Mammary epithelial cell (primary cell): ENCODE results near the gene FAM120AOS.

Experiments
- EZH2 ChIP-seq: IDR thresholded peaks from 2 replicates; pipeline ENCODE4 v1.6.1; 2012; ENCODE audit warnings: low read length, inconsistent platforms, borderline replicate concordance
- TF ChIP-seq, protein P1 (sequence below), 2 donors: IDR thresholded peaks in 1 of 2; conservative IDR thresholded peaks in 1 of 2; 2 replicates each; pipeline ENCODE4 v1.5.1; 2011 to 2012; ENCODE audit warnings: inconsistent platforms in 2 of 2, low read length in 2 of 2, mild to moderate bottlenecking in 2 of 2, control low read depth in 1 of 2, low read depth in 1 of 2; ENCODE audit not compliant: insufficient read depth in 1 of 2; ENCODE audit errors: extremely low read depth in 1 of 2

DNA sequence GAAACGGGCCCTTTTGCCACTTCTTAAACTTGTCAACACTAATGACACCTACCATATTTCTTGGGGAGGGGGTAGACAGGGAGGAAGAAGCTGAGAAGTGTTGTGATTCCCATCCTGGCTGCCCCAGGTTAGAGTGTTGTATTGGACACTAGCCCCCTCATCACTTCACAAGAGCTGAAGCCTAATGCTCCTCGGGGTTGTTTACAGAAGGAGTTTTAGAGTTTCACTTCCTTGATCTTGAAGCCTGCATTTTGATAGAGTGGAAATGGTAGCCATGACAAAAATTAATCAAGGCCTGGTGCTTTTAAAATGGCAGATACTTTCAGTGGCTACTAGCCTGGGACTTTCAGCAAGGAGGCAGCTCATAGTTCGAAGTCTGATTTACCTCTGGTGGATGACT, 11.0 kb upstream of the FAM120AOS start:
- TF ChIP-seq, protein P1, sequence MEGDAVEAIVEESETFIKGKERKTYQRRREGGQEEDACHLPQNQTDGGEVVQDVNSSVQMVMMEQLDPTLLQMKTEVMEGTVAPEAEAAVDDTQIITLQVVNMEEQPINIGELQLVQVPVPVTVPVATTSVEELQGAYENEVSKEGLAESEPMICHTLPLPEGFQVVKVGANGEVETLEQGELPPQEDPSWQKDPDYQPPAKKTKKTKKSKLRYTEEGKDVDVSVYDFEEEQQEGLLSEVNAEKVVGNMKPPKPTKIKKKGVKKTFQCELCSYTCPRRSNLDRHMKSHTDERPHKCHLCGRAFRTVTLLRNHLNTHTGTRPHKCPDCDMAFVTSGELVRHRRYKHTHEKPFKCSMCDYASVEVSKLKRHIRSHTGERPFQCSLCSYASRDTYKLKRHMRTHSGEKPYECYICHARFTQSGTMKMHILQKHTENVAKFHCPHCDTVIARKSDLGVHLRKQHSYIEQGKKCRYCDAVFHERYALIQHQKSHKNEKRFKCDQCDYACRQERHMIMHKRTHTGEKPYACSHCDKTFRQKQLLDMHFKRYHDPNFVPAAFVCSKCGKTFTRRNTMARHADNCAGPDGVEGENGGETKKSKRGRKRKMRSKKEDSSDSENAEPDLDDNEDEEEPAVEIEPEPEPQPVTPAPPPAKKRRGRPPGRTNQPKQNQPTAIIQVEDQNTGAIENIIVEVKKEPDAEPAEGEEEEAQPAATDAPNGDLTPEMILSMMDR (conservative IDR thresholded peaks at IDR 0.05 in 1 of 2, IDR thresholded peaks at IDR 0.05 in 1 of 2; ENCODE audit: extremely low read depth in 1 of 2, insufficient read depth in 1 of 2, low read depth in 1 of 2, low read length in 2 of 2): no peak
- no peak for TF ChIP-seq EZH2
